HG03354 (cell line): Measurements from ENCODE around the gene FGF19.

Source experiments
- ATAC-seq: cut with Tn5 transposase; IDR thresholded peaks from one replicate; pipeline ENCODE4 v1.9.1; 2021; ENCODE audit warnings: mild to moderate bottlenecking; ENCODE audit not compliant: unreplicated experiment, poor library complexity, severe bottlenecking

Gene FGF19

DNA sequence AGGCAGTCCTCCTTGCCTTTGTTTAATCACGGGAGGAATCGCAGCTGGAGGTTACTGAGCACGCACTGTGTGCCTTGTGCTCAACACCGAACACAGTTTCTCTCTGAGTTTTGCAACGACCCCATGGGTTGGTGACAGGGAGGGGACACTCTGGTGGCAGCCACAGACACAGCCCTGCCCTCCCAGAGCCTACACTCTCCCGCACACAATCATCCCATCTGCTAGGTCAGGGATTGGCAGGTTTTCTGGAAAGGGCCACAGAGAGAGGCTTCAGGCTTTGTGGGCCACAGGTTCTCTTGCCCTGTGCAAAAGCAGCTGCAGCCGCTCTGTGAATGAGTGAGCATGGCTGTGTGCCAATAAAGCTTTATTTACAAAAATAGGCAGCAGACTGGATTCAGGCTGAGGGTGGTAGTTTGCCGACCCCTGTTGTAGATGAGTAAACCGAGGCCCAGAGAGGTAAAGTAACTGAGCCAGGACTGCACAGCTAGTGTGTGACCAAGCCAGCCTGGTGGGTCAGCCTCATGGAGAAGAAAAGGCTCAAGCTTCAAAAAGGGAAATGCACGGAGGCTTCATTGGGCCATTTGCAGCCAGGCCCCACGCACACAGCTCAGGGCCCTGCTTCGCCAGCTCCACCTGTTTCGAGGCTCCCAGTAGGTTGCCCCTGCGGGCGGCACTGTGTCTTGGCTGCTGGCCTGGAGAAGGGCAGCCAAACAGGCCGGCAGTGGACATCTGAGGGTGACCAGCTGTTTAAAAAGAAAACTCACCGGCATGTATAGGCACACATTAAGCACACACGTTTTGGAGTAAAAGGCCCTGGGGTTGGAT is 45.0 kb downstream of the FGF19 start:
- ATAC-seq, result no peak

DNA sequence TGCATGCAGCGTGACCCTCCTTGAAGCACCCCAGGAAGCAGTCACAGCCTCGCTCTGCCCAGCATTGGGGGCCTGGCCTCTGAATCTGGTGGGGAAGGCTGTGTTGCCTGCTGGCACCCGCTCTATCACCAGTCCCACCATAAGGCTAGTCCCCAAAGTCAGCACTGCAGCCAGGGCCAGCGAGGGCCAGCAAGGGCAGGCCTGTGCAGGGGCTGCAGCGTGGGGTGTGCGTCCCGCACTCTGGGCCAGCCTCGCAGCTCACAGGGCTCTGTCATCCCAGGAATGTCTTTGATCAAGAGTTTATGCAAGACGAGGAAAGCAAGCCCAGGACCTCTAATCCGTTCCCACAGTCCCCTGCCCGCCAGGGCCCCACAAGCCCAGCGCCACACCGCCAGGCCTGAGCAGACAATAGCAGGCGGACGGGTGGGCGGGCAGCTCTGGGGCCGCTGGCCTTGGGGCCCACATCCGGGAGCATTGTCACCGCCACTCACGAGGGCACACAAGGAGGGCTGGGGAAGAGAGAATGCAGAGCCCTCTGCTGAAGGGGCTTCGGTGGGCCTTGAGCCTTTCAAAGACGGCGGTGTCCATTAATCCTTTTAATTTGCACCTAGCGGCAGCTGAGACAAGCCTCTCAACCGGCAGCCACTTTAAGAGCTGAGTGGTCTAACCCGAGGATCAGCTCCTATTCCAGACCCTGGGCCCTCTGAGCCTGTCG is 45.8 kb downstream of the FGF19 start:
- ATAC-seq, result no peak

DNA sequence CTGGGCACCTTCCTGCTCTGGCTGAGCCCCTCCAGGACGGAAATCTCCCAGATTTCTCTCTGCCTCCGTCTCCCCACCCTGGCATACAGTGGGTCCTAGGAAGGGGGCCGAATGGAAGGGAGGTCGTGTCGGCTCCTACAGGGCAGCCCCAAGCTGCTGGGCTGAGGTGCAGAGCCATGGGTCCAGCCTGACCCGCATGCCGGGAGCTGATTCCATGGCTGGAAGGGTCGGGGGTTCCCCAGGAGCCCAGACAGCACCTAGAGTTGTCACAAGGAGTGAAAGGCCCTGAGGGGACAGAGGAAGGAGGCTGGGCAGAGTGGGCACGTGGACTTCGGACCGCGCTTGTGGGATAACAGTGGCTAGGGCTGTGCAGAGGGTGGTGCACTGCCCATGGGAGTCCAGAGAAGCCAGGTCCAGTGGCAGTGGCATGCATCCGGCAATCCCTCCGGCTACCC is 46.3 kb downstream of the FGF19 start:
- ATAC-seq, result no peak

DNA sequence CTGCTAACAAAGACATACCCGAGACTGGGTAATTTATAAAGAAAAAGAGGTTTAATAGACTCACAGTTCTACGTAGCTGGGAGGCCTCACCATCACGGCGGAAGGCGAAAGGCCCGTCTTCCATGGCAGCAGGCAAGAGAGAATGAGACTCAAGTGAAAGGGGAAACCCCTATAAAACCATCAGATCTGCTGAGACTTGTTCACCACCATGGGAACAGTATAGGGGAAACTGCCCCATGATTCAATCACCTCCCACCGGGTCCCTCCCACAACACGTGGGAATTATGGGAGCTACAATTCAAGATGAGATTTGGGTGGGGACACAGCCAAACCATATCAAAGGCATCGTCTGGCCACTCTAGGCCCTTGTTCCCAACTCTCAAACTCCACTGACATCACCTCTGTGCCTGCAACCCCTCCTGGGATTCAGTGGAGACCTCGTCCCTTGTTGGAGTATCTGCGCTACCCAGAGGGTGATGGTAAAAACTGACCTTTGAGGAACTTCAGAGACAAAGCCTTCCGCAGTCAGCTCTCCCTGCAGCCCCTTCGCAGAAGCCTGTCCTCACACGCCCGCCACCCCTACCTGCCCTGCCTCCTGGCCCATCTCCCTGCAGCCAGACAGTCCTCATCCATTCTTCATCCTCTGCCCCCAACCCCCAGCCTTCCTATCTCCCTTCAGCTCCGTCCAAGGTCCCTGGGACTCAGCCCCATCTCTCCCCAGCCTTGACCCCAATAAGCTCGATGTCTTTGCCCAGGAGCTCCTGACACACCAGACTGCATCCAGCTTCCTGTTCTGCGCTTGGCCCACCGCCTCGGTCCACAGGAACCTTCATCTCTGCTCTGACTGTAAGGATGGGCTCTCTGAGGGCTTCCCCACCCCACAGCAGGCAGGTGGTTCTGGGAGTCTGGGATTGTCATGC is 47.0 kb downstream of the FGF19 start:
- no peak for ATAC-seq

DNA sequence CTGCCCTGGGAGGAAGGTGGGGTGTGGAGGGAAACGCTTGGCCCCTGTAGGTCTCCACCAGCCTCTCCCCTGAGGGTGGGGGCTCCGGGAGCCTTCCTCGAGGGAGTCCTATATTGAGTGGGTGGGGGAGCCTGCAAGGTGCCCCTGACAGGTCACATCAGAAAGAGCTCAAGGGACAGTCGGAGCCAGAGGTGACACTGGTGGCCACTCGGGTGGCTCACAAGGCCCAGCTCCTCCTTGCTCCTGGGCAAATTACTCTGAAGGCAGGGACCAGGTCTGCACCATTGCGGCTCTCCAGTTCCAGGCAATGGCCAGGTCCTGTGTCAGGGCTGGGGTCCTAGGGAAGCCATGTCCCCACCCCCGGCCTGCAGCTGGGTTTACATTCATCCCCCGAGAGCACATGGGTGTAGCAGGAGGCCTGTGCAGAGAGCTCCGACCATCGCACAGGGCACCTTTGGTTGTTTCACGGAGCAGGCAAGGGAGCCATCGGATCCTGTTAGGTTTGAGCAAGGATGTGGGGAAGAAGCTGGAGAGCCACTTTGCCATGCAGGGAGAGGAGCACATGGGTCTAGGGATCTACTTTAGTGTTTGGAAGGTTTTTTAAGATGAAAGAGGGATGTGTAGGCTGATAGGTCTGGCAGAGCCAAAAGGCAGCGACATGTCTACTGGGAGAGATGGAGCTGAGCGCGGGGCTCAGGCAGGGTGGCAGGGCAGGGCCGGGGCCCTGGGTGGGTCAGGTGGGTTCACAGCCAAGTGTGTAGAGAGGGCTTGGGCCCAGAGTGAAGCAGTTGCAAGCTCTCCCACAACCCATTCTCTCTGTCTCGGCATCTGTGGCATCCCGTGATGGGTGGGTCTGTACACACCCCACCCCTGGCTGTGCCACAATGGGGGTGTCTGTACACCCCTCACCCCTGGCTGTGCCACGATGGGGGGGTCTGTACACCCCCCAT is 48.1 kb downstream of the FGF19 start:
- ATAC-seq, result no peak

DNA sequence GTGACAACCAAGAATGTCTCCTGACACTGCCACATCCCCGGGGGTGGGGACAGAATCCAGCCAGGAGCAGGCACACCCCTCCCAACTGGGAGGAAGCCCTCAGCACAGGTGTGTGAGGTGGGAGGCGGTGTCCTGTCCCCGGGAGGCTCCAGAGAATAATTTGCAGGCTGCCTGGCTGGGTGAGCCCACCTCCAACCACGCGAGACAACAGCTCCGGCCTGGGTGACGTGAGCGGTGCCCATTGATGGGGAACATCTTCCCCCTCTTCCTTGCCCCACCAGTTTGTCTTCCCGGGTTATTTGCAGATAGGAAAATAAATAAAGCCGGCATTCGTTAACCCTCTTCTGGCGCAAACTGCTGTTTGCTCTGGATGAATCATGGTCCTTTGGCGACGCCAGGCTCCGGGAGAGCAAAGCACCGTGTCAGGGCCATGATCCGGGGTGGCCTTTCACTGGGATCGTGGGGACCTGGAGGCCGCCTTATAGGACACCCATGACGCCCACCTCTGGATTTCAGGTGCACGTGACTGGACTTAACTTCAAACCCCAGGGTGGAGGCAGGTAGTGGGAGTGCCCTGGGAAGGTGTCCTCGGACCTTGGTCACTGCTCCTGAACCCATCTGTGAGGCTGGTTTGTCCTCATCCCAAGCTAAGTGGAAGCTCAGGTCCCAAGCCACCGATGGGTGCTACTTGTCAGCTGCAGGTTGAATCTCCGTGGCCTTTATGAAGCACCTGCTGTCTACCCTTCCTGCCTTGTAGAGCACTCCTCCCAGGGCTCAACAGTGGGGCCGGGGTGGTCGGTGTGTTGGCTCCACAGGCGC is 49.0 kb downstream of the FGF19 start:
- ATAC-seq, result no peak

DNA sequence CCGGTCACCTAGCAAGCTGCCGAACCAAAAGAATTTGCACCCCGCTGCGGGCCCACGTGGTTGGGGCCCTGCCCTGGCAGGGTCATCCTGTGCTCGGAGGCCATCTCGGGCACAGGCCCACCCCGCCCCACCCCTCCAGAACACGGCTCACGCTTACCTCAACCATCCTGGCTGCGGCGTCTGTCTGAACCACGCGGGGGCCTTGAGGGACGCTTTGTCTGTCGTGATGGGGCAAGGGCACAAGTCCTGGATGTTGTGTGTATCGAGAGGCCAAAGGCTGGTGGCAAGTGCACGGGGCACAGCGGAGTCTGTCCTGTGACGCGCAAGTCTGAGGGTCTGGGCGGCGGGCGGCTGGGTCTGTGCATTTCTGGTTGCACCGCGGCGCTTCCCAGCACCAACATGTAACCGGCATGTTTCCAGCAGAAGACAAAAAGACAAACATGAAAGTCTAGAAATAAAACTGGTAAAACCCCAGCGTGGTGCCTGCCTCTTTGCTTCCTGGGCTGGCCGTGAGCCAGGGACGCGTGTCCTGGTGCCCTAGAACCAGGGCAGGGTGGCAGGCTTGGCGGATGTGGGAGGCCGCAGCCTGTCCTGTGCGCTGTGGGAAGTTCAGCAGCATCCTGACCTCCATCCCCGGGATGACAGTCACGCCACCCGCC is 49.7 kb downstream of the FGF19 start:
- no peak for ATAC-seq

DNA sequence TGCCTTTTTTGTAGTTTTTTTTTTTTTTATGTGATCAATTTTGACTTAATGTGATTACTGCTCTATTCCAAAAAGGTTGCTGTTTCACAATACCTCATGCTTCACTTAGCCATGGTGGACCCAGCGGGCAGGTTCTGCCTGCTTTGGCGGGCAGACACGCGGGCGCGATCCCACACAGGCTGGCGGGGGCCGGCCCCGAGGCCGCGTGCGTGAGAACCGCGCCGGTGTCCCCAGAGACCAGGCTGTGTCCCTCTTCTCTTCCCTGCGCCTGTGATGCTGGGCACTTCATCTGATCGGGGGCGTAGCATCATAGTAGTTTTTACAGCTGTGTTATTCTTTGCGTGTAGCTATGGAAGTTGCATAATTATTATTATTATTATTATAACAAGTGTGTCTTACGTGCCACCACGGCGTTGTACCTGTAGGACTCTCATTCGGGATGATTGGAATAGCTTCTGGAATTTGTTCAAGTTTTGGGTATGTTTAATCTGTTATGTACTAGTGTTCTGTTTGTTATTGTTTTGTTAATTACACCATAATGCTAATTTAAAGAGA is 50.3 kb downstream of the FGF19 start:
- ATAC-seq, result no peak

DNA sequence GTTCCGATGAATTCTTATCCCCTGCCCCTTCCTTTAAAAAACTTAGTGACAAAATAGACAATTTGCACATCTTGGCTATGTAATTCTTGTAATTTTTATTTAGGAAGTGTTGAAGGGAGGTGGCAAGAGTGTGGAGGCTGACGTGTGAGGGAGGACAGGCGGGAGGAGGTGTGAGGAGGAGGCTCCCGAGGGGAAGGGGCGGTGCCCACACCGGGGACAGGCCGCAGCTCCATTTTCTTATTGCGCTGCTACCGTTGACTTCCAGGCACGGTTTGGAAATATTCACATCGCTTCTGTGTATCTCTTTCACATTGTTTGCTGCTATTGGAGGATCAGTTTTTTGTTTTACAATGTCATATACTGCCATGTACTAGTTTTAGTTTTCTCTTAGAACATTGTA is 50.8 kb downstream of the FGF19 start:
- ATAC-seq, result no peak

DNA sequence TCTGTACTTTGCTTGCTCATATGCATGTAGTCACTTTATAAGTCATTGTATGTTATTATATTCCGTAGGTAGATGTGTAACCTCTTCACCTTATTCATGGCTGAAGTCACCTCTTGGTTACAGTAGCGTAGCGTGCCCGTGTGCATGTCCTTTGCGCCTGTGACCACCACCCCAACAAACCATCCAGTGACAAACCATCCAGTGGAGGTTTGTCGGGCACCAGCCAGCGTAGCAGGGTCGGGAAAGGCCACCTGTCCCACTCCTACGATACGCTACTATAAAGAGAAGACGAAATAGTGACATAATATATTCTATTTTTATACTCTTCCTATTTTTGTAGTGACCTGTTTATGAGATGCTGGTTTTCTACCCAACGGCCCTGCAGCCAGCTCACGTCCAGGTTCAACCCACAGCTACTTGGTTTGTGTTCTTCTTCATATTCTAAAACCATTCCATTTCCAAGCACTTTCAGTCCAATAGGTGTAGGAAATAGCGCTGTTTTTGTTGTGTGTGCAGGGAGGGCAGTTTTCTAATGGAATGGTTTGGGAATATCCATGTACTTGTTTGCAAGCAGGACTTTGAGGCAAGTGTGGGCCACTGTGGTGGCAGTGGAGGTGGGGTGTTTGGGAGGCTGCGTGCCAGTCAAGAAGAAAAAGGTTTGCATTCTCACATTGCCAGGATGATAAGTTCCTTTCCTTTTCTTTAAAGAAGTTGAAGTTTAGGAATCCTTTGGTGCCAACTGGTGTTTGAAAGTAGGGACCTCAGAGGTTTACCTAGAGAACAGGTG is 51.8 kb downstream of the FGF19 start:
- no peak for ATAC-seq

DNA sequence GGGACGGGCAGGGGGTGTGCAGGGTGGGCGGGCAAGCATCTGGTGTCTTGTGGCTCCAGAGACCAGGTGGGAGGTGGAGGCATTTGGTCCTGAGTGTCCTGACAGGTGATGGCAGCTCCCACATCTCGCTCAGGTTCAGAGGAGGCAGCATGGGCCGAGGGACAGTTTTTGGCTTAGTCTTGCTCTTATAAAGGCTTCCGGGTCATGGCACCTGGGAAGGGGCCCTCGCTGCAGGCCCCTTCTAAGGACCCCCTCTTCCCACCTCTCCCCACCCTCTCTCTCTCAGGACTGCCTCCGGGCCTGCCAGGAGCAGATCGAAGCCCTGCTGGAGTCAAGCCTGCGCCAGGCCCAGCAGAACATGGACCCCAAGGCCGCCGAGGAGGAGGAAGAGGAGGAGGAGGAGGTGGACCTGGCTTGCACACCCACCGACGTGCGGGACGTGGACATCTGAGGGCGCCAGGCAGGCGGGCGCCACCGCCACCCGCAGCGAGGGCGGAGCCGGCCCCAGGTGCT is 52.9 kb downstream of the FGF19 start:
- no peak for ATAC-seq

DNA sequence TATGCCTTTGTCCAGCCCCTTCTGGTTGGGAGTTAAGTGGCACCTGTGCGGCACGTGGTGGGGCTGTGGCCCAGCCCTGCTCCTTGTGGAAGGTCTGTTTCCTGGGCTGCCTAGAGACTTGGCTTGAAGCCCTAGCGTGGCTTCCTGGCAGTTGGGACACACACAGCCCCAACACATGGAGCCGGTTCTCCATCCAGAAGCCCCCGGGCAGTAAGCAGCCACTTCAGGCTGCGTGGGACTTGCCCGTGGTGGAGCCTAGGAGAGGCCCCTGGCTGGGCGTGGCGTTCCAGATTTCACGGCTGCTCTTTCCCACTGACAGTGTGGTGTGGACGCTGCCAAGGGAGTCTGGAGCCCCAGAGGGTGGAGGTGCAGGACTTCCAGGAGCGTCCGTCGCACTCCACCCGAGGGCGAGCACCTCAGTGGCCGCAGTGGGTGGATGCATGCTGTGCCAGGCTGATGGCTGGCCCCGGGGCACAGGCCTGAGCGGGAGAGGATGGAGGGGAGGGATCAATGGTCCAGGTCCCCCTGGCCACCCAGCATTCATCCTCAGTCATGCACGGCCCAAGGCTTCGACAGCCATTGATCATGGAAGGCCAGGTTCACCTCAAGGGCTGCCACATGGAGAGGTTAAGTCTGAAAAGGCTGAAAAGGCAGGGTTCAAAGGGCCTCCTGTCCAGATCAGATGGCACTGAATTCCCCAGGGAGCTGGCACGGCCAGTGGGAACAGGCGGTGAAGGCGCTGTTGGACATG is 53.6 kb downstream of the FGF19 start:
- no peak for ATAC-seq

DNA sequence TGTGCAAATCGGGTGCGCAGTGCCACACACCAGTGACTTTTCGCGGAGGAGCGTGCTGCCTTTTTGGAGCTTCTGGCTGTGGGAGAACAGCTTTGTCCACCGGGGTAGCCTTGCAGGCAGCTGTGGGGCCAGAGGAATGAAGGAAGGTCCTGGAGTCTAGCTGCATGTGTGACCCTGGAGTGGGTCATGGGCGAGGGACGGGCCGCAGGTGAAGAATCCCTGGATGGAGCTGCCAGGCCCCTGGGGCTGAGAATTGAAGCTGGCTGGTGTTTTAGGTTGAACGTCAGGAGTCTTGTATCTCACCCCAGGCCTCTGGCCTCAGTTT is 54.3 kb downstream of the FGF19 start:
- ATAC-seq, result no peak

DNA sequence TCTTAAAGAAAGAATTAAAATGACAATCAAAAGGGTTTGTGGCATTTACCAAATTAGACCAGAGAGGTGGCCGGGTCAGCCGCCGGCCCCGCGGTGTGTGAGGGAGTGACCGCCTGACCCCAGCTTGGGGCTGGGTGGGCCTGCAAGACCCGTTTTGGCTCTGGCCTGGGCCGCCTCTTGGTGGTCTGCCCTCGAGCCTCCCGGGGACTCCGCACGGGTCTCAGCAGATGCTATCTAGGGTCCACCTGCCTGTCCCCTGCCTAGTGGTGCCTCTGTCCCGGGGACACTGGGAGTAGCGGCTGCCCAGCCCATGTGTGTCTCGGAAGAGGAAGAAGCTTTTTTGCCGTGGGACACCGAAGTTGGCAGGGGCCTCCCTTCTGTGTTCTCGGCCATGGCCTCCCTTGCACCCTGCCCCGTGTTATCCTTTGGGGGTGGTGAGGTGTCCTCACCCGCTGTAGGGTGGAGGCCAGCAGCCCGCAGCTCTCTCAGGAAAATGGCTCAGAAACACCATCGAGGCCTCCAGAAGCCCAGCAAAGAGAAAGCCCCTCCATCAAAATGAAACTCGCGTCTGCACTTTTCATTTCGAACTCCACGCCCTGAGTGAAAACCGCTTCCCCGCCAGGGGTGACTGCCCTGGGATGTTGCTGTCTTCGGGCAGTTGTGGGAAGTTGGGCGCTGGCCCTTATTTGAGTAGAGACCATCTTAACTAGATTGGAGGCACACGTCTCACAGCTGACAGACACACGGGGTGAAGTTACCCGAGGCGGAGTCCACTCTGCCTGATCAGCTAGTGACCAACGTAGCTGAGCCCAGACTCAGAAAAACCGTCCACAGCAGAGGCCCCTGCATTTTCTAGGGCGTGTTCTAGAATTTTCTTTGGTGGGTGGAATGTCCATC is 54.9 kb downstream of the FGF19 start:
- no peak for ATAC-seq
